ENCODE data around the gene PCBP3.

PCBP3 gene

DNA sequence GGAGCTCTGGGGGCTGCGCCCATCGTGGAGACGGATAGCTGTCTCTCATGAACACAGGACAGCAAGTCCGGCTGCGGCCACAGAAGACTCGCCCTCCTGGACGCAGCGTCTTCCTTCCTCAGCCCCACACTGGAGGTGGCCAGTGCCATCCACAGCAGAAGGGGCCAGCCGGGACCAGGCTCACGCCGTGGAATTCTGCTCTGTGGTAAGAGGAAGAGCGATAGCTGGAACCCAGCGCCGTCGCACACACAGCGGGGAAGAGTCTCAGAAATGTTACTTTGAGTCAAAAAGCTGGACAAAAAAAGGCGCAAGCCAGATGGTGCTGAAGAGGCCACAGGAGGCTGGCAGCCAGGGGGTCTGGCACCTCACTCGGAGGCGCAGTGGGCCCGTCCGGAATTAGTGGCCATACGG lies 224.2 kb downstream of the PCBP3 start:
- no peak for DNase-seq

DNA sequence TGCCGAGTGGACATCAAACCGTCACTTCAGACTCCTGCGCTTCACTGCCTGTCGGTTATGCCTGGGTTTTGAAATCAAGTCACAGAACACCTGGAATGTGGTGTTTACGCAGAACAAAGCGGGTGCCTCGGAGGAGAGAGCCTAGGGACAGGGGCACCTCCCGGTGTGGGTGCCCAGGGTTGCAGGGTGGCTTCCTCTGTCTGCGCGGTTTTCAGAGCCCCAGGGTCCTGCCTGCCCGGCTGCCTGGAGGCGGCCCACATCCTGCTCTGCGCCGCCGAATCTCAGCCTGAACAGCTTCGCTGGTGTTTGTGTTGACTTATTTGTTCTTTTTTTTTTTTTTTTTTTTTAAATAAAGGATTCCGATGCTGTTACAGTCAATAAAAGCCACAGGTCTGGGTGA lies 224.6 kb downstream of the PCBP3 start:
- DNase-seq, result no peak

DNA sequence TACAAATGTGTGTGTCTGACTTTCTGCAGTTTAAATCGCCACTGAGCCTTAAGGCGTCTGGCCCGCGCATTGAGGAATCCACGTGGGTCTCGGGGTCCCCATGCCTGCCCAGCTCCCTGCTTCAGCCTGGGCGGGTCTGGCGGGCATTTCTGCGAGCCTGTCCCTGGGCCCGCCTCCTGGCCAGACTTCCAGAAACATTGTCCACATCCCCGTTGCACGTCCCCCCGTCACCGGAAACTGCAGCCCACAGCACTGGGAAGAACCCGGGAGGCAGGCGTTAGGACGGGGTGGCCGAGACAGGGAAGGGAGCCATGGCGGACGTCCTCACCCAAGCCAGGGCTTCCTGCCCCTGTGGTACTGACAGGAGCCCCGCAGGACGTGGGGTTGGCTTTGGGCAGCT lies 225.0 kb downstream of the PCBP3 start:
- no peak for DNase-seq

DNA sequence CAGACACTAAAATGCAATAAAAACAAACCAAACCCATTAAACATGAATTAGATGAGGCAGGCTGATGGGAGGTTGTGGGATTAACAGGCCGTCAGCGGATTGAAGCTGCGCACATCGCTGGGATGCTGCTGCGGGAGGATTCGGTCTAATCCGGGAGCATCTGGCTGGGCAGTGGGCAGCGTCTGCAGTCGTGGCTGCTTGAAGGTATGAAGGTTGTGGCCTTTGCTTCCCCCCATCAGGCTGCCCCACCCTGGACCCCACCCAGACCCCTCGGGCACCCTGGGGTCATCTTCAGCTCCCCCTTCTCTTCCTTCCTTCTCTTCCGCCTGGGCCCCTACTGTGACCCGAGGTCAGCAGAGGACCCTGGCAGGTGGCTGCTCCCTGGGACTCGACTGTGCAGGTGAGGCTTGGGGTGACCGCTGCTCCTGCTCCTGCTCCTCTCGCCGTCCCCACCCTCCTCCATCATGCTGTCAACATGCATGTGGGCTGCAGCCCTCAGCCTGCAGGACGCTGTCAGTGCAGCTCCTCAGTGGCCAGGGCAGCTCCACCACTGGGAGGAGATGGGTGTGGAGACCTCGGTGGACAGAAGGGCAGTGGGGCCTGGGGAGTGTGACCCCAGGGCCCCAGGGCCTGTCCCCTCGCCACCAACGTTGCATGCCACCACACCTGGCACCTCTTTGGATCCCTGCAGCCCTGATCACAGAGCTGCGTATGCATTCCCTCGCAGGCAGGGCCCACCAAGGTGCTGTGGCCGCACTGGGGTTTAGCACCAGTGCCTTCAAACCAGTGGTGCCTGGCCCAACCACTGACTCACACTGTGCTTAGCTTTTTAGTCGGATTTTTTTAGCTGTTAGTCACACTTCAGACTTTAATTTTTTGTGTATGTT lies 225.8 kb downstream of the PCBP3 start:
- DNase-seq, result no peak

DNA sequence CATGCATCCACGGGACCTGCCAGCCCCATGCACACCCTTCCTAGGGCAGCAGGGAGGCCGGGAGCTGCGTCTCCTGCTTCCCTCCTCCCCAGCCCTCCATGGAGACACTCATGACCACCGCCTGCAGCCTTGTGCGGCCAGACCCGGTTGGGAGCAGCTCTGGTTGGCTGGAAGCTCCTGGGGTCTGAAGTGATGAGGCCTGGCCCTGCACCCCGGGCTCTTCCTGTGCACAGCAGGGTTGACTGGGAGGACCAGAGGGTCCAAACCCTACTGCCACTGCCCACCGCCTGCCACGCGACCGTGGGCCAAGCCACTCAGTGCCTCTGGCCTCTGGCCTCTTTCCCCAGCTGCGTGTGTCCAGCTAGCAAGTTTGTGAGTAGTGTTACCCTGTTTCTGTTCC lies 226.9 kb downstream of the PCBP3 start:
- no peak for DNase-seq

DNA sequence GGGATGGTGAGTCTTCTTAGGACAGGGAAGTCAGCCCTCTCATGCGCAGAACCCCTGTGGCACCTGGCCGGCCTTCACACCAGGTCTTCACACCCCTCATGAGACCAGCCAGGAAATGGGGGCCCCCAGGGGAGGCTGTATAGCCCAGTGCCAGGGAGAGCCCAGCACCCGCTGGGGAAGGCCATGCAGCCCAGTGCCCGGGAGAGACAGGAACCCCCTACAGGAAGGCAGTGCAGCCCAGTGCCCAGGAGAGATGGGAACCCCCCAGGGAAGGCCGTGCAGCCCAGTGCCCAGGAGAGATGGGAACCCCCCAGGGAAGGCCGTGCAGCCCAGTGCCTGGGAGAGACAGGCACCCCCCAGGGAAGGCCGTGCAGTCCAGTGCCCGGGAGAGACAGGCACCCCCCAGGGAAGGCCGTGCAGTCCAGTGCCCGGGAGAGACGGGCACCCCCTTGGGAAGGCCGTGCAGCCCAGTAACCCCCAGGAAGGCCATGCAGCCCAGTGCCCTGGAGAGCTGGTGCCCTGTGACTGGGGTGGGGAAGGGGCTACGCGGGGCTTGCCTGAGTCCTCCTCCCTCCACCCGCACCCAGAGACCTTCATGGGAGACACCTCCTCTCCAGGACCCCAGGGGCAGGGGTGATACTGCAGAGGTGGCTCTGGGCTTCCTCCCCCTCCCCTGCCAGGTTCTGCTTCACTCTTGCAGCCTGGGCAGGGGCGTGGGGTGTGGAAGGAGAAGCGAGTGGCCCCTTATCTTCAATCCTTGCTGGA lies 227.5 kb downstream of the PCBP3 start:
- no peak for DNase-seq

DNA sequence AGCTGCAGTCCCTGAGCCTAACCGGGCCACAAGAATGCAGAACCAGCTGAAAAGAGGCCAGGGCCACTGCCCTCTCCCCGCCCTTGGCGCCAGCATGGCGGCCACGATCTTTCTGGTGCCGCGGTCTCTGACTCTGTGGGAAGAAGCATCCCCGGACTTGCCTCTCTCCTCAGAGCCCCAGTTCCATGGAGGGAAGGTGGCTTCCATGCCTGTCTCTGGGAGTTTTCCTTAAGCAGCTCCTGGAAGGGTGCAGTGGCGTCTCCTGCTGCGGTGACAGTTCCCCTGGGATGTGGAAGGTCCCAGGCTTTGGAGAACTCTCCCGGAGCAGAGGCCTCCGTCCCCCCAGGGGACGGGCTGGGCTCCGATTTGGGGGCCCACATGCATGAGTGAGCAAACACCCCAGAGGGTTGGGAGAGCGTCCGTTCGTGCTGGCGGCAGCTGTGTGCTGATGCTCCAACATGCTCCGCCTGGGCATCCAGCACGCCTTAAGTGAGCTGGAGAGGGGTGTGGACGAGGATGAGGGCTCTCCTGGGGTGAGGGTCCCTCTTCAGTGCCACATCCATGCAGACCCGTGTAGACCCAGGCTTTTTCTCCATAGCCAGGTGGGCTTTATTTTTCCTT lies 228.2 kb downstream of the PCBP3 start:
- no peak for DNase-seq

DNA sequence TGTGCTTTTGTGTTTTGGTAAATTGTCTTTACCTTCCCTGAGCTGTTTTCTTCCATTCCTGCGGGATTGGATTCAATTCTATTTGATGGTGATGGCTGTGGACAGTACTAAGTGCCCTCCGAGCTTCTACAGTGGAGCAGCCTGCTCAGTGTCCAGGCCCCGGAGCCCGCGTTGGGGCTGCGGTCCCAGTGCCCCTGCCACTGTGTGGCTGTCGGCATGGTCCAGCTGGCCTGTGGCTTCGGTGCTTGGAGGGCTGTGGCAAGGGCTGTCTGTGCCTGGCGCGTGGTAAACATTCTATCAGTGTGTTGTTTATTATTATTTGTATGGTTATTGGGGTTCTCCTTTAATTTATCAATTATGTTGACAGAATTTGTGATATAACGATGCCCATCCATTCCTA lies 228.9 kb downstream of the PCBP3 start:
- no peak for DNase-seq

DNA sequence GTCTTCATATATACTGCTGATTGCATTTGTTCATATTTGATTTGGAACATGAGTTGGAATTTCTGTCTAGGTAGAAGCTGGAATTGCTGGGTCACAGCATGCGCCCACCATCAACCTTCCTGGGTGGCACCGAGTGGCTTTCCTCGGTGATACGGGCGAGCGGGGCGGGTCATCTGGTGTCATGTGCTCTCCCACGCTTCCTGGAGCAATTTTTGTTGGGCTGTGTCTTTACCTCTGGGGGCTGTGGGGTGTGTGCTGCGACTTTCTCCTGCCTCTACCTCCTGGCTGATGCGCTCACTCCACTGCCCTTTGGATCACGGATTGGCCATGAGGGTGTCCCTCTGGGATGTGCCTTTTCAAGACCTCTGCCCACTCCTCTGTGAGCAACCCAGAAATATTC lies 229.4 kb downstream of the PCBP3 start:
- DNase-seq, result no peak

DNA sequence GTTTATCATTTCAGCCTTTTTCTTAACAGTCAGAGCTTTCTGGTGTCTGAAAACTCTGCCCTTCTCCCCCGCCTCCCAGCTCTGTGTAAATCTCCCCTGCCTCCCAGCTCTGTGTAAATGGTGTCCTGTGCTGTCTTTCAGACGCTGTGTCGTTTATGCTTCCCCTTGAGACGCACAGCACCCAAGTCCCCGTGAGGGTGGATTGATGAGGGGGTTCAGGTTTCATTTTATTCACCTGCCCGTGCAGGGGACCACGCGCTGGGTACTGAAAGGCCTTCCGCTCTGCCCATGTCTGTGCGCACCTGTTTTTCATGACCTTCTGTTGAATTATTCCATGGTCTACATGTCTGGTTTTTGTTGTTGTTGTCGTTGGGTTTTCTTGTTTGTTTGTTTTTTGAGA lies 229.9 kb downstream of the PCBP3 start:
- DNase-seq, result no peak

DNA sequence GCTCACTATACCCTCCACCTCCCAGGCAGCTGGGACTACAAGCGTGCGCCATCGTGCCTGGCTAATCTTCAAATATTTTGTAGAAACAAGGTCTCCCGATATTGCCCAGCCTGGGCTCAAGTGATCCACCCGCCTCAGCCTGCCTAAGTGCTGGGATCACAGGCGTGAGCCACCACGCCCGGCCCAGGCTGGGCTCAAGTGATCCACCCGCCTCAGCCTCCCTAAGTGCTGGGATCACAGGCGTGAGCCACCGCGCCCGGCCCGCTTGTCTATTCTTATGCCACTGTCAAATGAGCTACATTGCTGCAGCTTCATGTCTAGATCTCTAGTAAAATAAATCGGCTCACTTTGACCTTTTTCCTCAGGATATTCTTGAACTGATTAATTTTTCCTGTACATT lies 230.3 kb downstream of the PCBP3 start:
- no peak for DNase-seq

DNA sequence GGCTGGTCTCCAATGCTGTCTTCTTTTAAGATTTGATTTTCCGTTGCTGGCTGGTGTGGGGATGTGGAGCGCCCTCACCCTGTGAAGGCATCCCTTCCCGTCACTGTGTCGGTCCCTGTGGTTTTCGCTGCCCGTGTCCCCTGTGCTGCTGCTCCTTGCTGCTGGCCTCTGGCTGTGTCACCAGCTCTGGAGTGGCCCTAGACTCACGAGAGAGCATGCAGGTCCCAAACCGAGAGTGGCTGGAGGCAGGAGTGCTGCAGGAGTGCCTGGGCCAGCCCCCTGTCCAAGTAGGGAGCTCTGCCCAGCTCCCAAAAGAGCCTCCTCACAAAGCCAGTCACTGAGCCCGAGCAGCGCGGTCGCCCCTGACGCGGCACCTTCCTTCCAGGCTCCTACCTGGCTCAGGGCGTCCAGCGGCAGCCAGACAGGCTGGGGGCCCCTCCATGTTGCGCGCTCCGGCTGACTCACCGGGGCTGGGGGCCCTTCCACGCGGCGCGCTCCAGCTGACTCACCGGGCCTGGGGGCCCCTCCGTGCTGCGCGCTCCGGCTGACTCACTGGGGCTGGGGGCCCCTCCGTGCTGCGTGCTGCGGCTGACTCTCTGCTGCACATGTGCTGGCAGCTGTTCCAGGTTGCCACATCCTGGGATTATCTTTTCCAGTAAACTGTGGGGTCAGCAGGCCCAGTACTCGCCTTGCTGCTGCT lies 231.3 kb downstream of the PCBP3 start:
- DNase-seq, result no peak

DNA sequence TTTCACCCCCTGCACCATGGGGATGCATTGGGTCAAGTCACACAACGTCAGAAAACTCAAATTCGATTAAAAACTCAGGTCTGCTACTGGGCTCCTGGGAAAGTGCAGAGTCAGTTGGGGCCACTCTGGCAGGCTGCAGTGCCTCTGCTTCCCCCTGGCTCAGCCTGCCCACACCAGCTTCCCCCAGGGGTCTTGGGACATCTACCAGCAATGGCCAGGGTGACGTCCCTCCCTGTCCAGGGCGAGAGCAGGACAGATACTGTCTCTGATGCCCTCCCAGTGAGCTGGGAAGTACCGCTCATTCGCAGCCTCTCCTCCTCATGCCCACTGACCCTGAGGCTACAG lies 231.9 kb downstream of the PCBP3 start:
- no peak for DNase-seq

DNA sequence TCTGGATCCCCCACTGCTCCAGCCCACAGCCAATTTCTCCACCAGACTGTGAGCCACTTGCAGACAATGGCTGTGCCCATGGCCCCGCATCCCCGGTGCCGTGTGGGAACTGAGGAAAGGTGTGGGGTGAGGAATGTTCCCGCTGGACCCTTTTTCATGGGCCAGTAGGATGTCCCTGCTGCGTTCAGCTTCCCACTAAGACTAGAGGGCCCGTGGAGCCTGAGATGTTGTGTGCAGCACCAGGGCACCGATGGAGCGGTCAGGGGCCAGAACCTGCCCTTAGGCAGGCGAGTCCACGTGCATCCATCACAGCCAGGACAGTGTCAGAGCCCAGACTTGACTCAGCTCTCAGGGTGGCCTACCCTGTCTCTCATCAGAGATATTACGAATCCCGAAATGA lies 232.4 kb downstream of the PCBP3 start:
- DNase-seq, result no peak

DNA sequence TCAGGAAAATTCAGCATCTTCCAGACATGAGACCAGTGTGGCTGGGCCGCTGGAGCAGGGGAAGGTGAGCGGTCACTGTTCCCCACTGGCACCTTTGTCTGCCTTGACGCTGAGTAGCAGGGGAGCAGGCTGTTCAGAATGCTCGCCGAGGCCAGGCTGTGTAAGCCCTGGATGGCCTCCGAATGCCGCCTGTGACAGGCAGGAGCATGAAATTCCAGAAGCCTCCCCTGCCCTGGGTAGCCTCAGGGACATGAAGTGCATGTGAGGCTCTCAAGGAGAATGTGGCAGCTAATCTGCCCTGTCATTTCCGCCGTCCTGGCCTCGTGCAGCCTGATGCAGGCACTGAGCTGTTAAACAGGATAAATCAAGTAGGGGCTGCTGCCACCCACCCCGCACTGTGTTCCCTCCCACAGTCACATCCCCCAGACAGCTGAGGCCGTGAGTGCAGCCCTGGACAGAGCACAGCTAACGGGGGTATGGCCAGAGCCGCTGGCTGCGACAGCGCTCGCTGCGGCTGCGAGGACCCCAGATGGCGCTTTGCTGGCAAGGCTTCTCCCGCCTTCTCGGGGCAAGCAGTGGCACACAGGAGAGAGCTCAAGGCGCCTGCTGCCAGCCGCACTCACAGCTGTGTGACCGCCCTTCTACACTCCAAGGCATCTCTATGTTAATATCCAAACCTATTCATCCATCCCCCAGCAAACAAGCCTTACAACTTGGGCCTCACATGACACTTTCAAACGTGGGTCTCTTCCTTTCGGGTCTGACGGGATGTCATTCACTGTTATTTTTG lies 233.1 kb downstream of the PCBP3 start:
- DNase-seq, result no peak

DNA sequence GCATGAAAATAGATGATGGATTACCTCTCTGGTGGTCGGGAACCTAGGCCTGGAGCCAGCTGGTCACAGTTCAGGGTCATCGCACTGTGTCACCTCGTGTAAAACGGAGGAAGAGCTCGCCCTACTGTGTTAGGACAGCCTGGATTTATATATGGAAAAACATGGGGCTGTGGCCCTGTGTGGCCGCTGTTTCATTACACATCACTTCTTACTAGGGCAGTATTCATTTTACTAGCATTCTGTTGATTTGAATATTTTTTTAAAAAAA lies 233.6 kb downstream of the PCBP3 start:
- DNase-seq, result no peak

DNA sequence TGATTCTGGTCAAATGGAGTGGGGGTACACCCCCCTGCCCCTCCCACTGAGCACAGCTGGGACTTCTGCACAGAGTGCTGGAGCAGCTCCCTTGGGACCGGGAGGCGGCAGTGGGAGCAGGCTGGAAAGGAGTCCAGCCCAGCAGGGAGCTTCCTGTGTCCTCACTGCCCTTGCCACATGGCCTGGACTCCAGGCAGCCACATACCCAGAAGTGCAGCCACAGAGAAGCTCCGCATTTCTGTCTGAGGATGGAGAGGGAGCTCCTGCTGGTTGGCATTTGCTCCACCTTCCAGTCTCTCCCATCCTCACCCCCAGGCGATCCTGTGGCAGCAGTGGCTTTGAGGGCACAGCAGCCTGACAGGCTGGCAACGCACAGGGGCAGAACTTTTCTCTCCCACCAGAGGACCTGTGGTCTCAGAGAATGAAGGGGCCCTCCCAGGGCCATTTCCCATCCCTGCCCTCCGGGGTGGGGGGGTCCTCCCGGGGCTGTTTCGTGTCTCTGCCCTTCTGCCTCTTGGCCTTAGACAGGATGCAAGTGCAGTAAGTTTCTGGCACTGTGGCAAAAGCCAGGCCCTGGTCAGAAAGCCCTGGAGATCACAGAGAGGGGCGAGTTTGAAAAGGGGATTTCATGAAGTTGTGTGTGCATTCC lies 234.4 kb downstream of the PCBP3 start:
- no peak for DNase-seq

DNA sequence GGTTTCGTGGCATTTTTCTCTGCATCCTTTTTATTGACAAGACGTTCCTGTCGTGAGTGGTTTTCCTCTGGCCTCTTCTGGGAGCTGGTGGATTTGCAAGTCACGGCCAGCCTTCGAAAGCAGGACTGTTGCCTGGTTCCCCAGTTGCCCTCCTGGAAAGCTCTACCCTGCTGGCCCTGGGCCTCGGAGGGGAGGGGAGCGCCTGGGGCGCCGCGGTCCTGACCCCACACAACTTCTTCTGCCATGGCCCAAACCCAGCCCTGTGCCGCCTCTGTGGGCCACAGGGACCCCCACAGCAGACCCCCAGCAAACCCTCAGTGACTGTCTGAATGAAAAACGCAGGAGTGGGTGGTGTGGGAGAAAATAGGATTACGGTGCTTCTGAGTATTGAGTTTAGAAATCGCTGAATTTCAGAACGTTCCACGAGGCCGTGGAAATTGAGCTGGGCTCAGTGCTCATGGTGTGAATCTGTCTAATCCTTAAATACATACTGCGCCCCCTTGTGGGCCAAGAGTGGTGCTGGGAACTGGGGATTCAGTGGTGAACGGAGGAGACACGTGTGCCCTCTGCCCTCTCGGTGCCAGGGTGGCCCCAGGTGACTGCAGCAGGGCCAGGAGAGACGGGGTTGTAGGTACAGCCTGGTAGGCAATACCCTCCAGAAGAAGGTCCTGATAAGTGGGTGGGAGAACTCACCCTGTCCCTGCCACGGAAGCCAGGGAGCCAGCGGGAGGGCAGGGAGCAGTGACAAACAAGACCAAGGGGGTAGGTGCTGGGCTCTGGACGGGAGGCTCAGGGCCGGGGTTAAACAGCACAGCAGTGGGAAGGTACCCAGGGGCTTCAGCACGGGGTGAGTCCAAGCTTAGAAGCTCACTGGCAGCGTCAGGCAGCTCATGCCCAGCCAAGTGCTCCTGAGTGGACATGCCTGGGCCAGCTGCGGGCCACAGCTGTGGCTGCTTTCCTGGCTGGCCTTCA lies 236.9 kb downstream of the PCBP3 start:
- DNase-seq, result peak; percentile 44

DNA sequence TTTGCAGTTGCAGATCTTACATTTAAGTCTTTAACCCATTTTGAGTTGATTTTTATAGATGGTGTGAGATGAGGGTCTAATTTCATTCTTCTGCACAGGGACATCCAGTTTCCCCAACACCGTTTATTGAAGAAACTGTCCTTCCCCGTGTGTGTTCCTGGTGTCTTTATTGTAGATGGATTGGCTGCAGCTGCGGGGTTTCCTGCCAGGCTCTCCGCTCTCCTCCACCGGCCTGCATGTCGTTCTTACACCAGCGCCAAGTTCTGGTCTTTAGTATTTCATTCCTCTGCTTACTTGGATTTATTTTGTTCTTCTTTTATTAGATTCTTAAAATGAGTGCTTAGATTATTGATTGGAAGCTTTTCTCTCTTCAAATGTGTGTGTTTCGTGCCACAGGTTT lies 239.1 kb downstream of the PCBP3 start:
- no peak for DNase-seq

DNA sequence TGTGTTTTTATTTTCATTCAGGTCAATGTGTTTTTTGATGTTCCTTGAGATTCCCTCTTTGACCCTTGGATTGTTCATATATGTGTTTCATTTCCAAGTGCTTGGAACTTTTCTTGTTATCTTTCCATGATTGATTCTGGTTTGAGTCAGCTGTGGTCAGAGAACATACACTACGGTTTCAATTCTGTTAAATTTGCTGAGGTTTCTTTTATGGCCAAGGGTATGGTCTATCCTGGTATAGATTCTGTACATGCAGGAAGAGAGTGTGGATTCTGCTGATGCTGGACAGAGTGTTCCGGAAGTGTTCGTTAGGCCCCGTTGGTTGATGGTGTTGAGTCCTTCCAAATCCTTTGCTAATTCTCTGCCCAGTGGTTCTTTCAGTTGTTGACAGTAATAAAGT lies 239.6 kb downstream of the PCBP3 start:
- no peak for DNase-seq

DNA sequence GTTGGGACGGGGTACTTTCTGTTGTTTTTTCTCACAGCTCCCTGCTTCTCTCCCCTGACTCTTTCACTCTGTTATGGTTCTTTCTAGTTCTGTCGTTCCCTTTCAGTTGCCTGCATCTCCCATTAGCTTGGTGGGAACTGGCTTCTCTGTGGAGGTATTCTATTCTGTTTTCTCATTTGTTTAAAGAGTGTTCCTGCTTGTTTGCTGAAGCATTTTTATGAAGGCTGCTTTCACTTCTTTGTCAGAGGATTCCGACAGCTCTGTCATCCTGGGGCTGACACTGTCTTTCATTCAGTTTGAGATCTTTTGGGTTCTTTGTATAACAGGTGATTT lies 242.0 kb downstream of the PCBP3 start:
- DNase-seq, result no peak

Data from central memory CD4-positive, alpha-beta T cell (primary cell).